CD4-positive, alpha-beta T cell (primary cell): ENCODE results near the gene FAM227A. TPM values are rescaled to one million over a fixed set of nuclear protein-coding genes. Genes with fewer than 3 reads are reported as not detected.
"Not testable (repeated sequence)": the region's sequence is repeated elsewhere in the genome, so short reads cannot be mapped to it uniquely, and the experiment has no call there.

Source experiments
- ATAC-seq: fragments of 200-7000 bp; cut with Tn5 transposase; one replicate; pipeline ENCODE4 v1.10.0; 2022; ENCODE audit warnings: mild to moderate bottlenecking; ENCODE audit not compliant: poor library complexity
- CTCF ChIA-PET: fragments of 350-600 bp; sonication (Branson Sonifier 250); formaldehyde crosslinking; loops from one replicate; lab custom pipeline; 2021; ENCODE audit warnings: antibody characterized with exemption, inconsistent platforms; lab: Charles Lee
- POLR2A ChIA-PET: fragments of 350-600 bp; sonication (Branson Sonifier 250); formaldehyde crosslinking; loops from one replicate; lab custom pipeline; 2021; ENCODE audit warnings: antibody characterized with exemption, inconsistent platforms; lab: Charles Lee
- DNase-seq, 14 experiments: peaks; one replicate each; pipeline ENCODE4 v3.0.0-alpha.2; 2013 to 2020; ENCODE audit warnings: mixed read lengths in 2 of 14
- H3K27ac ChIP-seq, 2 donors: one replicate each; pipeline versions ENCODE4 v1.5.1 to v1.7.0; 2013; ENCODE audit warnings: low read length in 2 of 2, low read depth in 1 of 2, mild to moderate bottlenecking in 1 of 2
- H3K27me3 ChIP-seq, 2 experiments: 1 replicate in 1 of 2; 2 replicates in 1 of 2; pipeline versions ENCODE4 v1.6.1 to v1.7.0; 2013; ENCODE audit warnings: low read length in 2 of 2, control low read depth in 1 of 2, mild to moderate bottlenecking in 1 of 2, moderate library complexity in 1 of 2; ENCODE audit not compliant: insufficient read depth in 2 of 2, control insufficient read depth in 1 of 2
- H3K36me3 ChIP-seq: one replicate; pipeline ENCODE4 v1.6.1; 2013; ENCODE audit warnings: low read length, control low read depth; ENCODE audit not compliant: insufficient read depth
- H3K4me1 ChIP-seq: one replicate; pipeline ENCODE4 v1.6.1; 2013; ENCODE audit warnings: low read length, control low read depth; ENCODE audit not compliant: insufficient read depth
- H3K4me3 ChIP-seq: one replicate; pipeline ENCODE4 v1.5.1; 2013; ENCODE audit warnings: mild to moderate bottlenecking, low read length, moderate library complexity
- H3K9me3 ChIP-seq, 2 experiments: 1 replicate in 1 of 2; 2 replicates in 1 of 2; pipeline versions ENCODE4 v1.6.1 to v1.7.0; 2013; ENCODE audit warnings: low read length in 2 of 2, mild to moderate bottlenecking in 2 of 2, control low read depth in 1 of 2, moderate library complexity in 1 of 2; ENCODE audit not compliant: control insufficient read depth in 1 of 2, insufficient read depth in 1 of 2
- H3K27ac Mint-ChIP-seq: one replicate; pipeline ENCODE4 v1.8.0; 2020; ENCODE audit warnings: mixed read lengths
- H3K27me3 Mint-ChIP-seq: one replicate; pipeline ENCODE4 v1.8.0; 2021; ENCODE audit warnings: mixed read lengths
- H3K36me3 Mint-ChIP-seq: one replicate; pipeline ENCODE4 v1.8.0; 2021; ENCODE audit warnings: low read depth, mixed read lengths
- H3K4me1 Mint-ChIP-seq: one replicate; pipeline ENCODE4 v1.8.0; 2021; ENCODE audit warnings: low read depth, mixed read lengths
- H3K4me3 Mint-ChIP-seq: one replicate; pipeline ENCODE4 v1.8.0; 2020; ENCODE audit warnings: mild to moderate bottlenecking, mixed read lengths
- H3K9me3 Mint-ChIP-seq: one replicate; pipeline ENCODE4 v1.8.0; 2020; ENCODE audit warnings: mixed read lengths
- CTCF ChIP-seq: fragments of 200-600 bp; IDR thresholded peaks from one replicate; pipeline ENCODE4 v1.8.0; 2022; ENCODE audit warnings: antibody characterized with exemption, mild to moderate bottlenecking
- intact Hi-C, 2 experiments: fragments of 100-400 bp; cut with DNase I in 1 of 2; cut with micrococcal nuclease in 1 of 2; formaldehyde crosslinking; loops; one replicate each; pipeline versions ENCODE4 v1.15.1 to v1.9.0; 2023 to 2025; cut with DNase I, micrococcal nuclease
- total RNA-seq, 174 experiments: library from RNA in 2 of 174; stranded (reverse) in 2 of 174; gene quantifications; one replicate each; pipeline ENCODE4 v1.2.3 and lab custom pipeline; 2021 to 2026

The FAM227A gene
- total RNA-seq, 2 experiments from 2014 or later, result 0.34 to 0.91 TPM

GRCh38 chr22:38602166-38602565 lies 54.0 kb downstream of the FAM227A start:
- ChIA-PET POLR2A (no interaction called here), CTCF (no interaction called here)
- Histone ChIP-seq H3K36me3 (no peaks in the 10 kb centered on the region), H3K27me3 (no peaks in the 10 kb centered on the region), H3K27ac (no peak overlapping the region), H3K4me1 (no peaks in the 10 kb centered on the region), H3K9me3 (no peaks in the 10 kb centered on the region), H3K4me3 (no peak overlapping the region)
- H3K27ac Mint-ChIP-seq, result no peak overlapping the region
- ATAC-seq, result no peak
- no peaks in the 10 kb centered on the region for H3K4me1 Mint-ChIP-seq
- H3K27me3 Mint-ChIP-seq, result no peaks in the 10 kb centered on the region
- H3K36me3 Mint-ChIP-seq, result no peaks in the 10 kb centered on the region
- no peaks in the 10 kb centered on the region for H3K9me3 Mint-ChIP-seq
- no peak for DNase-seq
- no peak overlapping the region for H3K4me3 Mint-ChIP-seq
- intact Hi-C loops, result loop anchor here in 1 of 2 experiments (10.0 kb wide), 1 partner anchor 683 kb away; no protein-coding TSS in a partner anchor
- TF ChIP-seq CTCF, result no peak

DNA sequence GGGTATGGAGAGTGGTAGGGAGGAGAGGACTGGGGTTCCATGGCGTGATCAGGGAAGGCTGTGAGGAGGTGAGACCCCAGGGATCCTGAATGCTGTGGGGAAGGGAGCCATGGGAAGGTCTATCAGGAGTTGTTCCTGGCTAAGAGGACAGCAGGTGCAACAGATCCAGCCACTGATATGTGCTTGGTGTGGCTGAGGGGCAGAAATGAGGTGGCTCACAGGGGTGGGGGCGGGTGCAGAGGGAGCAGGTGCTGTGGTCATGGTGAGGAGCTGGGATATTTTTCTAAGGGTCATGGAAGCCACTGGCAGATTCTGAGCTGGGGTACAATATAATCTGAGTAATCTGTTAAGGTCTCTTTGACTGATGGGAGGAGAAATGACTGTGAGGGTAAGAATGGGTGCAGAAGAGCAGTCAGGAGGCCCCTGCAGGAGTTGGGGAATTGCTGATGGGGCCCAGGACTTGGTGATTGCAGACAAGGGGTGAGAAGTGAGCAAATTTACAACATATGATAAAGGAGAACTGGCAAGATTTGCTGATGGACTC lies 54.9 kb downstream of the FAM227A start:
- ChIA-PET POLR2A (no interaction called here), CTCF (no interaction called here)
- Histone ChIP-seq H3K4me3 (no peak overlapping the region), H3K4me1 (no peaks in the 10 kb centered on the region), H3K36me3 (no peaks in the 10 kb centered on the region), H3K9me3 (no peaks in the 10 kb centered on the region), H3K27me3 (no peaks in the 10 kb centered on the region), H3K27ac (no peak overlapping the region)
- no peaks in the 10 kb centered on the region for H3K4me1 Mint-ChIP-seq
- ATAC-seq (no peak), DNase-seq (no peak)
- no peak overlapping the region for H3K4me3 Mint-ChIP-seq
- no peak for TF ChIP-seq CTCF
- no peaks in the 10 kb centered on the region for H3K9me3 Mint-ChIP-seq
- H3K27ac Mint-ChIP-seq, result no peak overlapping the region
- no peaks in the 10 kb centered on the region for H3K36me3 Mint-ChIP-seq
- intact Hi-C loops, result loop anchor here in 1 of 2 experiments (10.0 kb wide), 1 partner anchor 684 kb away; no protein-coding TSS in a partner anchor
- H3K27me3 Mint-ChIP-seq, result no peaks in the 10 kb centered on the region

GRCh38 chr22:38599466-38599865 lies 56.7 kb downstream of the FAM227A start:
- peaks cover 9% of the 10 kb centered on the region for H3K27me3 Mint-ChIP-seq
- intact Hi-C loops, result no loop called here
- CTCF ChIA-PET, result interaction anchor here (0.9 kb wide), 1 partner anchor 39 kb away, joined by 3 read pairs; no protein-coding TSS in a partner anchor
- Histone ChIP-seq H3K36me3 (no peaks in the 10 kb centered on the region), H3K4me3 (no peak overlapping the region), H3K27ac (no peak overlapping the region), H3K27me3 (no peaks in the 10 kb centered on the region), H3K9me3 (no peaks in the 10 kb centered on the region), H3K4me1 (no peaks in the 10 kb centered on the region)
- TF ChIP-seq CTCF, result no peak
- H3K4me1 Mint-ChIP-seq, result no peaks in the 10 kb centered on the region
- DNase-seq (no peak), ATAC-seq (no peak)
- POLR2A ChIA-PET, result no interaction called here
- H3K4me3 Mint-ChIP-seq, result no peak overlapping the region
- no peaks in the 10 kb centered on the region for H3K9me3 Mint-ChIP-seq
- no peak overlapping the region for H3K27ac Mint-ChIP-seq
- H3K36me3 Mint-ChIP-seq, result no peaks in the 10 kb centered on the region

GRCh38 chr22:38582923-38583322 lies 73.3 kb downstream of the FAM227A start:
- H3K27ac ChIP-seq, H3K36me3 Mint-ChIP-seq, H3K36me3 ChIP-seq, H3K27me3 ChIP-seq, intact Hi-C loops, H3K4me1 Mint-ChIP-seq, H3K4me1 ChIP-seq, H3K4me3 ChIP-seq, ATAC-seq, H3K9me3 Mint-ChIP-seq, DNase-seq, POLR2A ChIA-PET, CTCF ChIA-PET, H3K9me3 ChIP-seq, H3K27ac Mint-ChIP-seq, H3K27me3 Mint-ChIP-seq, H3K4me3 Mint-ChIP-seq: not testable (repeated sequence)
